ENCODE data around the gene ADAM12.

DNA sequence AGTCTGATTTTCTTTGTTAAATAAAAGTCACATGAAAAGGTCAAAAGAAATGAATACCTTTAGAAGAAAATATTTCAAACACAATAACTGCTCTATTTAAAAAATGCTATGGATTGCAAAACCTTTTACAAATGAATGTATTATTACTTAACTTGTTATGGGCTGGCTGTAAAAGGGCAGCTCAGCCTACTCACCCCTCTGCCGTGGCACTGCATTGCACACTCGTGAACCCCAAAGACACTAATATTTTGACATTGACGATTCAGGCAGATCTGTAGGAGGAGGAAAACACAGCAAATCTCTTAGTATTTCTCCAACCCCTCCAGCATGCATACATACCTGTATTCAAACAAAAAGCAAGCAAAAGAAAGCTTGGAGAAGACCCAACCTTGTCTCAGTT, 342.4 kb downstream of the ADAM12 start:
- TF ChIP-seq, protein P1, sequence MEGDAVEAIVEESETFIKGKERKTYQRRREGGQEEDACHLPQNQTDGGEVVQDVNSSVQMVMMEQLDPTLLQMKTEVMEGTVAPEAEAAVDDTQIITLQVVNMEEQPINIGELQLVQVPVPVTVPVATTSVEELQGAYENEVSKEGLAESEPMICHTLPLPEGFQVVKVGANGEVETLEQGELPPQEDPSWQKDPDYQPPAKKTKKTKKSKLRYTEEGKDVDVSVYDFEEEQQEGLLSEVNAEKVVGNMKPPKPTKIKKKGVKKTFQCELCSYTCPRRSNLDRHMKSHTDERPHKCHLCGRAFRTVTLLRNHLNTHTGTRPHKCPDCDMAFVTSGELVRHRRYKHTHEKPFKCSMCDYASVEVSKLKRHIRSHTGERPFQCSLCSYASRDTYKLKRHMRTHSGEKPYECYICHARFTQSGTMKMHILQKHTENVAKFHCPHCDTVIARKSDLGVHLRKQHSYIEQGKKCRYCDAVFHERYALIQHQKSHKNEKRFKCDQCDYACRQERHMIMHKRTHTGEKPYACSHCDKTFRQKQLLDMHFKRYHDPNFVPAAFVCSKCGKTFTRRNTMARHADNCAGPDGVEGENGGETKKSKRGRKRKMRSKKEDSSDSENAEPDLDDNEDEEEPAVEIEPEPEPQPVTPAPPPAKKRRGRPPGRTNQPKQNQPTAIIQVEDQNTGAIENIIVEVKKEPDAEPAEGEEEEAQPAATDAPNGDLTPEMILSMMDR (IDR thresholded peaks at IDR 0.05), result no peak
- TF ChIP-seq YY1 (IDR thresholded peaks at IDR 0.05; ENCODE audit: low read depth), result no peak
- TF ChIP-seq RAD21 (IDR thresholded peaks at IDR 0.05; ENCODE audit: low read length), result no peak
- no peak for TF ChIP-seq JUND (IDR thresholded peaks at IDR 0.05)
- TF ChIP-seq, protein P2, sequence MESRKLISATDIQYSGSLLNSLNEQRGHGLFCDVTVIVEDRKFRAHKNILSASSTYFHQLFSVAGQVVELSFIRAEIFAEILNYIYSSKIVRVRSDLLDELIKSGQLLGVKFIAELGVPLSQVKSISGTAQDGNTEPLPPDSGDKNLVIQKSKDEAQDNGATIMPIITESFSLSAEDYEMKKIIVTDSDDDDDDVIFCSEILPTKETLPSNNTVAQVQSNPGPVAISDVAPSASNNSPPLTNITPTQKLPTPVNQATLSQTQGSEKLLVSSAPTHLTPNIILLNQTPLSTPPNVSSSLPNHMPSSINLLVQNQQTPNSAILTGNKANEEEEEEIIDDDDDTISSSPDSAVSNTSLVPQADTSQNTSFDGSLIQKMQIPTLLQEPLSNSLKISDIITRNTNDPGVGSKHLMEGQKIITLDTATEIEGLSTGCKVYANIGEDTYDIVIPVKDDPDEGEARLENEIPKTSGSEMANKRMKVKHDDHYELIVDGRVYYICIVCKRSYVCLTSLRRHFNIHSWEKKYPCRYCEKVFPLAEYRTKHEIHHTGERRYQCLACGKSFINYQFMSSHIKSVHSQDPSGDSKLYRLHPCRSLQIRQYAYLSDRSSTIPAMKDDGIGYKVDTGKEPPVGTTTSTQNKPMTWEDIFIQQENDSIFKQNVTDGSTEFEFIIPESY (IDR thresholded peaks at IDR 0.05; ENCODE audit: borderline replicate concordance, low read depth), result no peak
- no peak for TF ChIP-seq TEAD4 (IDR thresholded peaks at IDR 0.05; ENCODE audit: borderline replicate concordance, insufficient read depth)
- TF ChIP-seq TAF1 (IDR thresholded peaks at IDR 0.05; ENCODE audit: borderline replicate concordance, low read depth, low read length), result no peak
- TF ChIP-seq, protein P3, sequence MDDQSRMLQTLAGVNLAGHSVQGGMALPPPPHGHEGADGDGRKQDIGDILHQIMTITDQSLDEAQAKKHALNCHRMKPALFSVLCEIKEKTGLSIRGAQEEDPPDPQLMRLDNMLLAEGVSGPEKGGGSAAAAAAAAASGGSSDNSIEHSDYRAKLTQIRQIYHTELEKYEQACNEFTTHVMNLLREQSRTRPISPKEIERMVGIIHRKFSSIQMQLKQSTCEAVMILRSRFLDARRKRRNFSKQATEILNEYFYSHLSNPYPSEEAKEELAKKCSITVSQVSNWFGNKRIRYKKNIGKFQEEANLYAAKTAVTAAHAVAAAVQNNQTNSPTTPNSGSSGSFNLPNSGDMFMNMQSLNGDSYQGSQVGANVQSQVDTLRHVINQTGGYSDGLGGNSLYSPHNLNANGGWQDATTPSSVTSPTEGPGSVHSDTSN (IDR thresholded peaks at IDR 0.05), result no peak

Measured in SK-N-SH (cell line).